Esophagus squamous epithelium (tissue), 5 donors: ENCODE results near the gene PCCA. TPM values are rescaled to one million over a fixed set of nuclear protein-coding genes. Genes with fewer than 3 reads are reported as not detected.
"Not testable (repeated sequence)": the region's sequence is repeated elsewhere in the genome, so short reads cannot be mapped to it uniquely, and the experiment has no call there.

Experiments used
- DNase-seq: peaks from one replicate; lab custom pipeline; 2025; lab: John Stamatoyannopoulos, UW
- H3K27ac ChIP-seq, 4 donors: fragments of 200-600 bp; sonication (generic); one replicate each; pipeline ENCODE4 v1.5.1; 2016 to 2019; ENCODE audit warnings: mild to moderate bottlenecking in 1 of 4
- H3K27me3 ChIP-seq, 4 donors: fragments of 200-600 bp; sonication (generic); 1 replicate in 3 of 4; 2 replicates in 1 of 4; pipeline versions ENCODE4 v1.5.1 to v1.6.0; 2017 to 2021; ENCODE audit warnings: antibody characterized with exemption in 1 of 4
- H3K36me3 ChIP-seq, 3 donors: fragments of 200-600 bp; sonication (generic); one replicate each; pipeline ENCODE4 v1.5.1; 2016 to 2019
- H3K4me1 ChIP-seq, 3 donors: fragments of 200-600 bp; sonication (generic); one replicate each; pipeline ENCODE4 v1.5.1; 2017 to 2019
- H3K4me3 ChIP-seq, 4 donors: fragments of 200-600 bp; sonication (generic); 1 replicate in 3 of 4; 2 replicates in 1 of 4; pipeline ENCODE4 v1.5.1; 2016 to 2019; ENCODE audit warnings: mild to moderate bottlenecking in 2 of 4, moderate library complexity in 1 of 4
- H3K9me3 ChIP-seq, 3 donors: fragments of 200-600 bp; sonication (generic); one replicate each; pipeline ENCODE4 v1.5.1; 2016 to 2019
- CTCF ChIP-seq, 6 experiments: fragments of 450-650 bp in 4 of 6; fragments of 200-600 bp in 2 of 6; sonication (generic) in 2 of 6; IDR thresholded peaks; one replicate each; pipeline ENCODE4 v1.5.1; 2016 to 2019; ENCODE audit warnings: antibody characterized with exemption in 6 of 6, mild to moderate bottlenecking in 4 of 6, moderate library complexity in 4 of 6
- POLR2A ChIP-seq, 4 donors: fragments of 450-650 bp; IDR thresholded peaks; one replicate each; pipeline ENCODE4 v1.6.1; 2017; ENCODE audit warnings: antibody characterized with exemption in 4 of 4, mild to moderate bottlenecking in 4 of 4, moderate library complexity in 3 of 4
- WGBS, 2 donors: methylation state at CpG; one replicate each; pipeline ENCODE4 v1.1.5; 2018; 5-methylcytosine and 5-hydroxymethylcytosine counted together
- intact Hi-C: fragments of 100-400 bp; cut with DNase I; formaldehyde crosslinking; loops from one replicate; pipeline ENCODE4 v1.15.0; 2022
- total RNA-seq, 4 donors: library from RNA; depleted of rRNA; stranded (reverse); fragments of >200 nt; gene quantifications; one replicate each; pipeline ENCODE4 v1.1.0, GENCODE V29; 2016
- donor health status: DM: yes; HTN: yes; CAD: no.

Gene PCCA
- total RNA-seq, 4 donors from 2014 or later, result 21.5 to 46.5 (median 30.2) TPM

- Histone ChIP-seq H3K4me1 (peaks cover 6 to 25% (median 10%) of the 10 kb centered on the region in 3 donors), H3K4me3 (no peak overlapping the region), H3K36me3 (peaks cover 0 to 49% (median 0%) of the 10 kb centered on the region in 3 donors), H3K27ac (no peak overlapping the region), H3K27me3 (no peaks in the 10 kb centered on the region), H3K9me3 (no peaks in the 10 kb centered on the region)
- intact Hi-C loops, result no loop called here
- no peak for DNase-seq
- TF ChIP-seq CTCF (IDR thresholded peaks at IDR 0.05) (no peak), POLR2A (IDR thresholded peaks at IDR 0.05) (no peak)
- 82 to 92% methylated on average over 4 of the region's 4 CpGs for WGBS, 2 donors
These were observed 122.3 kb downstream of the PCCA start for GRCh38 chr13:100211016-100211710.

GRCh38 chr13:100212904-100213553 is 124.1 kb downstream of the PCCA start:
- Histone ChIP-seq H3K4me1 (peaks cover 6 to 25% (median 10%) of the 10 kb centered on the region in 3 donors), H3K27me3 (no peaks in the 10 kb centered on the region), H3K4me3 (no peak overlapping the region), H3K9me3 (no peaks in the 10 kb centered on the region), H3K36me3 (peaks cover 0 to 56% (median 0%) of the 10 kb centered on the region in 3 donors), H3K27ac (peak overlapping the region in 1 of 4 donors; percentile 4)
- intact Hi-C loops, result no loop called here
- TF ChIP-seq POLR2A (IDR thresholded peaks at IDR 0.05), result no peak
- no peak for TF ChIP-seq CTCF (IDR thresholded peaks at IDR 0.05)
- DNase-seq, result no peak
- 66 to 77% methylated on average over 2 of the region's 2 CpGs for WGBS, 2 donors

GRCh38 chr13:100213576-100213975 is 124.7 kb downstream of the PCCA start:
- TF ChIP-seq CTCF (IDR thresholded peaks at IDR 0.05) (no peak), POLR2A (IDR thresholded peaks at IDR 0.05) (no peak)
- Histone ChIP-seq H3K27me3 (no peaks in the 10 kb centered on the region), H3K9me3 (no peaks in the 10 kb centered on the region), H3K27ac (peak overlapping the region in 1 of 4 donors; percentile 4), H3K36me3 (peaks cover 0 to 56% (median 0%) of the 10 kb centered on the region in 3 donors), H3K4me3 (no peak overlapping the region), H3K4me1 (peaks cover 6 to 25% (median 10%) of the 10 kb centered on the region in 3 donors)
- WGBS, 2 donors, result 85 to 90% methylated on average over 2 of the region's 2 CpGs
- intact Hi-C loops, result no loop called here
- no peak for DNase-seq

GRCh38 chr13:100214886-100215285 is 126.0 kb downstream of the PCCA start:
- H3K9me3 ChIP-seq, result no peaks in the 10 kb centered on the region
- no peak for TF ChIP-seq CTCF (IDR thresholded peaks at IDR 0.05)
- H3K27ac ChIP-seq, result no peak overlapping the region
- intact Hi-C loops, result no loop called here
- H3K4me1 ChIP-seq, result peaks cover 5 to 22% (median 10%) of the 10 kb centered on the region in 3 donors
- no peak for DNase-seq
- no peaks in the 10 kb centered on the region for H3K27me3 ChIP-seq
- H3K36me3 ChIP-seq, result peaks cover 0 to 56% (median 0%) of the 10 kb centered on the region in 3 donors
- WGBS, 2 donors, result 70 to 73% methylated on average over 3 of the region's 3 CpGs
- no peak overlapping the region for H3K4me3 ChIP-seq

- Histone ChIP-seq H3K27me3 (no peaks in the 10 kb centered on the region), H3K36me3 (peaks cover 0 to 13% (median 0%) of the 10 kb centered on the region in 3 donors), H3K4me1 (peaks cover 0 to 6% (median 0%) of the 10 kb centered on the region in 3 donors), H3K4me3 (no peak overlapping the region), H3K9me3 (no peaks in the 10 kb centered on the region), H3K27ac (no peak overlapping the region)
- no peak for DNase-seq
- TF ChIP-seq POLR2A (IDR thresholded peaks at IDR 0.05) (no peak), CTCF (IDR thresholded peaks at IDR 0.05) (no peak)
- WGBS, 2 donors, result 66 to 86% methylated on average over 2 of the region's 2 CpGs
- intact Hi-C loops, result no loop called here
These were observed 132.3 kb downstream of the PCCA start for GRCh38 chr13:100221166-100221565.

- intact Hi-C loops, H3K4me3 ChIP-seq, DNase-seq, H3K27ac ChIP-seq, H3K27me3 ChIP-seq, H3K9me3 ChIP-seq, H3K36me3 ChIP-seq: not testable (repeated sequence)
- 95 to 100% methylated on average over 2 to 12 of the region's 30 CpGs for WGBS, 2 donors
- H3K4me1 ChIP-seq, result peaks cover 0 to 12% (median 0%) of the 10 kb centered on the region in 3 donors
These were observed 135.2 kb downstream of the PCCA start for GRCh38 chr13:100223966-100224530.
